HG02943 (cell line): ENCODE measurements around the gene LTB4R.
A peak's percentile ranks its signal among the peaks of the same experiment; 100 is the strongest.
"Not testable (repeated sequence)": the region's sequence is repeated elsewhere in the genome, so short reads cannot be mapped to it uniquely, and the experiment has no call there.

Experiments used
- ATAC-seq: cut with Tn5 transposase; IDR thresholded peaks from one replicate; pipeline ENCODE4 v1.9.1; 2021; ENCODE audit warnings: mild to moderate bottlenecking, low read depth, moderate library complexity; ENCODE audit not compliant: unreplicated experiment

LTB4R gene

GRCh38 chr14:24317141-24317928 lies 6.0 kb downstream of the LTB4R start:
- ATAC-seq = no peak

- no peak for ATAC-seq
Observed at GRCh38 chr14:24321212-24321975, 10.1 kb downstream of the LTB4R start.

GRCh38 chr14:24322672-24323071 lies 11.4 kb downstream of the LTB4R start:
- ATAC-seq = no peak

- ATAC-seq = no peak
Observed at GRCh38 chr14:24323341-24323740, 12.0 kb downstream of the LTB4R start.

GRCh38 chr14:24324024-24324423 lies 12.7 kb downstream of the LTB4R start:
- ATAC-seq = no peak

GRCh38 chr14:24325041-24325530 lies 13.8 kb downstream of the LTB4R start:
- ATAC-seq = no peak

- no peak for ATAC-seq
Observed at GRCh38 chr14:24325963-24326362, 14.7 kb downstream of the LTB4R start.

- no peak for ATAC-seq
Observed at GRCh38 chr14:24327303-24327702, 16.0 kb downstream of the LTB4R start.

GRCh38 chr14:24327914-24328313 lies 16.6 kb downstream of the LTB4R start:
- not testable (repeated sequence) for ATAC-seq

GRCh38 chr14:24329073-24329663 lies 17.9 kb downstream of the LTB4R start:
- ATAC-seq = no peak

- ATAC-seq = no peak
Observed at GRCh38 chr14:24329736-24330135, 18.4 kb downstream of the LTB4R start.

- ATAC-seq = no peak
Observed at GRCh38 chr14:24330973-24331674, 19.8 kb downstream of the LTB4R start.

- ATAC-seq = peak; percentile 7
Observed at GRCh38 chr14:24331731-24332267, 20.5 kb downstream of the LTB4R start.

GRCh38 chr14:24332268-24332993 lies 21.1 kb downstream of the LTB4R start:
- ATAC-seq = peak; percentile 71

GRCh38 chr14:24334431-24335291 lies 23.4 kb downstream of the LTB4R start, which contains the start of gene ADCY4:
Gene ADCY4 (minus strand): TSS chr14:24335071. CDS start chr14:24334652, 419 bp downstream.
- no peak for ATAC-seq

- no peak for ATAC-seq
Observed at GRCh38 chr14:24335461-24336171, 24.3 kb downstream of the LTB4R start.

- no peak for ATAC-seq
Observed at GRCh38 chr14:24337144-24337823, 26.0 kb downstream of the LTB4R start.

- ATAC-seq = no peak
Observed at GRCh38 chr14:24337824-24338175, 26.5 kb downstream of the LTB4R start.
